Measurements from ENCODE around the gene ELK1. TPM values are rescaled to one million over a fixed set of nuclear protein-coding genes. Genes with fewer than 3 reads are reported as not detected.

ELK1 gene
- total and polyA plus RNA-seq, 8 donors: 23.1 to 35.2 (median 27.8) TPM

GRCh38 chrX:47593522-47593921, 56.8 kb downstream of the ELK1 start:
- no peak for ATAC-seq
- no peak for DNase-seq
- Histone ChIP-seq H3K27ac (no peak overlapping the region), H3K36me3 (no peaks in the 10 kb centered on the region), H3K9me3 (peaks cover 0 to 2% of the 10 kb centered on the region in 2 donors), H3K27me3 (no peaks in the 10 kb centered on the region), H3K4me3 (no peak overlapping the region), H3K4me1 (no peaks in the 10 kb centered on the region)
- intact Hi-C loops (cut with DNase I): no loop called here
- no peak for TF ChIP-seq CTCF (IDR thresholded peaks at IDR 0.05)

GRCh38 chrX:47590984-47591383, 59.4 kb downstream of the ELK1 start:
- Histone ChIP-seq H3K4me3 (no peak overlapping the region), H3K4me1 (no peaks in the 10 kb centered on the region), H3K27me3 (no peaks in the 10 kb centered on the region), H3K27ac (no peak overlapping the region), H3K36me3 (peaks cover 0 to 6% of the 10 kb centered on the region in 2 donors), H3K9me3 (no peaks in the 10 kb centered on the region)
- no peak for ATAC-seq
- intact Hi-C loops (cut with DNase I): no loop called here
- TF ChIP-seq CTCF (IDR thresholded peaks at IDR 0.05): no peak
- DNase-seq: no peak

GRCh38 chrX:47587906-47588735, 62.2 kb downstream of the ELK1 start:
- no peak for DNase-seq
- Histone ChIP-seq H3K4me1 (peaks cover 0 to 9% of the 10 kb centered on the region in 2 donors), H3K27me3 (no peaks in the 10 kb centered on the region), H3K36me3 (peaks cover 0 to 19% of the 10 kb centered on the region in 2 donors), H3K4me3 (no peak overlapping the region), H3K27ac (no peak overlapping the region), H3K9me3 (no peaks in the 10 kb centered on the region)
- intact Hi-C loops (cut with DNase I): no loop called here
- ATAC-seq: no peak
- no peak for TF ChIP-seq CTCF (IDR thresholded peaks at IDR 0.05)

GRCh38 chrX:47587091-47587891, 63.1 kb downstream of the ELK1 start:
- Histone ChIP-seq H3K36me3 (peaks cover 0 to 19% of the 10 kb centered on the region in 2 donors), H3K27me3 (no peaks in the 10 kb centered on the region), H3K9me3 (no peaks in the 10 kb centered on the region), H3K4me1 (peaks cover 0 to 9% of the 10 kb centered on the region in 2 donors), H3K4me3 (no peak overlapping the region), H3K27ac (no peak overlapping the region)
- ATAC-seq: no peak
- DNase-seq: no peak
- no peak for TF ChIP-seq CTCF (IDR thresholded peaks at IDR 0.05)
- intact Hi-C loops (cut with DNase I): no loop called here

All from left lung (tissue), 10 donors.